GM12878 (cell line): ENCODE data around the gene ATG13. TPM values are rescaled to one million over a fixed set of nuclear protein-coding genes. Genes with fewer than 3 reads are reported as not detected.

Experiments
- ATAC-seq: fragments of 200-7000 bp; cut with Tn5 transposase; 3 replicates; pipeline ENCODE4 v1.9.1; 2020; ENCODE audit warnings: mild to moderate bottlenecking, moderate library complexity
- BruUV-seq: library from RNA; stranded (reverse); fragments of 400-500 nt; replicated peaks from 2 replicates; lab custom pipeline; 2021; lab: Mats Ljungman, UMichigan
- CTCF ChIA-PET: fragments of 300-600 bp; sonication (Branson Sonifier 250); formaldehyde crosslinking; extraction: SDS; loops from one replicate; lab custom pipeline; 2021; ENCODE audit warnings: inconsistent platforms; lab: Yijun Ruan, JAX
- POLR2A ChIA-PET: fragments of 350-600 bp; formaldehyde crosslinking; extraction: SDS; loops from one replicate; lab custom pipeline; 2021; ENCODE audit warnings: inconsistent platforms; lab: Charles Lee
- RAD21 ChIA-PET: fragments of 300-600 bp; sonication (Branson Sonifier 250); formaldehyde crosslinking; loops from one replicate; lab custom pipeline; 2023; ENCODE audit warnings: antibody characterized with exemption; ENCODE audit not compliant: unreplicated experiment; lab: Charles Lee
- SMC1A ChIA-PET: fragments of 300-600 bp; sonication (Branson Sonifier 250); formaldehyde crosslinking; loops from one replicate; lab custom pipeline; 2023; ENCODE audit not compliant: unreplicated experiment, uncharacterized antibody; lab: Charles Lee
- DNase-seq: peaks from one replicate; pipeline ENCODE4 v3.0.0-alpha.2; 2011; ENCODE audit warnings: low read depth, low spot score
- FAIRE-seq: peaks from 3 replicates; lab custom pipeline; 2011; peaks lifted over from hg19 to GRCh38; lab: Jason Lieb, UNC
- H2AFZ ChIP-seq: 2 replicates; pipeline ENCODE4 v1.6.0; 2011; ENCODE audit warnings: low read depth, low read length, control low read depth; ENCODE audit not compliant: control insufficient read depth
- H3K27ac ChIP-seq: 2 replicates; pipeline ENCODE4 v1.5.1; 2011; ENCODE audit warnings: control low read depth; ENCODE audit not compliant: control insufficient read depth, insufficient read depth
- H3K27me3 ChIP-seq, 2 experiments: replicated peaks in 1 of 2; 2 replicates each; pipeline versions ENCODE4 v1.6.0 to v1.6.1; 2011; ENCODE audit warnings: low read length in 1 of 2; ENCODE audit not compliant: control insufficient read depth in 2 of 2, insufficient read depth in 2 of 2
- H3K36me3 ChIP-seq, 2 experiments: 2 replicates each; pipeline ENCODE4 v1.5.1; 2011; ENCODE audit warnings: low read length in 1 of 2; ENCODE audit not compliant: control insufficient read depth in 2 of 2, insufficient read depth in 2 of 2
- H3K4me1 ChIP-seq: 2 replicates; pipeline ENCODE4 v1.6.1; 2011; ENCODE audit warnings: mild to moderate bottlenecking, low read length, moderate library complexity, mixed read lengths; ENCODE audit not compliant: control insufficient read depth, insufficient read depth
- H3K4me2 ChIP-seq: 2 replicates; pipeline ENCODE4 v1.6.0; 2011; ENCODE audit warnings: control low read depth; ENCODE audit not compliant: control insufficient read depth, insufficient read depth
- H3K4me3 ChIP-seq: fragments of 200-600 bp; sonication (generic); 2 replicates; pipeline ENCODE4 v1.5.1; 2016
- H3K79me2 ChIP-seq: 2 replicates; pipeline ENCODE4 v1.6.0; 2011; ENCODE audit warnings: low read length; ENCODE audit not compliant: control insufficient read depth, insufficient read depth
- H3K9ac ChIP-seq: 2 replicates; pipeline ENCODE4 v1.8.0; 2011; ENCODE audit warnings: low read length, control low read depth, mixed read lengths; ENCODE audit not compliant: control insufficient read depth, insufficient read depth
- H3K9me3 ChIP-seq: replicated peaks from 3 replicates; pipeline ENCODE4 v1.5.1; 2011; ENCODE audit warnings: mild to moderate bottlenecking, low read length; ENCODE audit not compliant: control insufficient read depth, insufficient read depth
- H4K20me1 ChIP-seq: 2 replicates; pipeline ENCODE4 v1.6.0; 2011; ENCODE audit not compliant: control insufficient read depth, insufficient read depth
- HDAC2 ChIP-seq: fragments of 200-600 bp; sonication (generic); IDR thresholded peaks from 2 replicates; pipeline ENCODE4 v1.6.1; 2017
- IKZF1 ChIP-seq: fragments of 450-650 bp; conservative IDR thresholded peaks from 2 replicates; pipeline ENCODE4 v1.6.1; 2017; ENCODE audit warnings: antibody characterized with exemption, mild to moderate bottlenecking
- JUND ChIP-seq: IDR thresholded peaks from 2 replicates; pipeline ENCODE4 v1.6.1; 2012; ENCODE audit warnings: low read depth, mild to moderate bottlenecking, low read length, improper control_type of control experiment, moderate library complexity
- KAT2A ChIP-seq: conservative IDR thresholded peaks from 2 replicates; pipeline ENCODE4 v1.6.1; 2011; ENCODE audit warnings: low read depth, low read length; ENCODE audit not compliant: control insufficient read depth
- MXI1 ChIP-seq: fragments of 150-350 bp; IDR thresholded peaks from 2 replicates; pipeline ENCODE4 v1.6.1; 2011; ENCODE audit warnings: low read depth, mild to moderate bottlenecking, inconsistent platforms, low read length, improper control_type of control experiment
- NBN ChIP-seq: fragments of 450-650 bp; IDR thresholded peaks from 2 replicates; pipeline ENCODE4 v1.6.1; 2016
- POU2F2 ChIP-seq: IDR thresholded peaks from 3 replicates; pipeline ENCODE4 v1.6.1; 2011; ENCODE audit warnings: low read depth, mild to moderate bottlenecking, low read length, borderline replicate concordance
- SMAD1 ChIP-seq: fragments of 450-650 bp; IDR thresholded peaks from 2 replicates; pipeline ENCODE4 v1.6.1; 2018; ENCODE audit warnings: mild to moderate bottlenecking, low read depth; ENCODE audit not compliant: partially characterized antibody
- TBL1XR1 ChIP-seq: IDR thresholded peaks from 2 replicates; pipeline ENCODE4 v1.6.1; 2012; ENCODE audit warnings: low read depth, low read length, improper control_type of control experiment
- ZNF217 ChIP-seq: fragments of 450-650 bp; IDR thresholded peaks from 2 replicates; pipeline ENCODE4 v1.6.1; 2017; ENCODE audit warnings: antibody characterized with exemption, mild to moderate bottlenecking
- ZNF592 ChIP-seq: fragments of 450-650 bp; IDR thresholded peaks from 2 replicates; pipeline ENCODE4 v1.6.1; 2017; ENCODE audit warnings: mild to moderate bottlenecking, moderate library complexity
- WGBS: methylation state at CpG from one replicate; pipeline ENCODE4 v1.1.6; 2016; ENCODE audit warnings: low lambda C conversion rate; ENCODE audit not compliant: insufficient replicate concordance, insufficient coverage; ENCODE audit errors: missing lambda C conversion rate; 5-methylcytosine and 5-hydroxymethylcytosine counted together
- in situ Hi-C: fragments of 300-500 bp; cut with MboI; formaldehyde crosslinking; loops from 9 replicates; pipeline ENCODE4 v1.14.3; 2018; ENCODE audit warnings: mixed read lengths
- intact Hi-C: fragments of 100-400 bp; cut with micrococcal nuclease; formaldehyde crosslinking; loops from one replicate; pipeline ENCODE4 v1.14.2; 2022; ENCODE audit not compliant: unreplicated experiment
- polyA plus RNA-seq, 11 experiments: library from polyadenylated mRNA; depleted of rRNA in 4 of 11; unstranded in 6 of 11; stranded (reverse) in 5 of 11; fragments of >200 nt; fragmentation: Nextera tagmentation in 4 of 11; fragmentation: Illumina TruSeq in 1 of 11; extraction: Ambion mirVana in 4 of 11; extraction: Trizol in 1 of 11; gene quantifications; 1 replicate in 1 of 11; 2 replicates in 10 of 11; pipeline versions ENCODE4 v1.2.1 to v1.2.3, GENCODE V29; 2011 to 2016; ENCODE audit warnings: inconsistent platforms in 2 of 11, missing spikeins in 2 of 11, low read depth in 1 of 11
- total RNA-seq, 4 experiments: library from RNA; depleted of rRNA in 3 of 4; stranded (reverse); fragments of >200 nt in 3 of 4; fragmentation: Illumina TruSeq in 1 of 4; extraction: Trizol in 1 of 4; gene quantifications; 2 replicates each; pipeline versions ENCODE4 v1.2.1 to v1.2.3, GENCODE V29; 2013 to 2021
- TF ChIP-seq, protein P1 (sequence below): IDR thresholded peaks from 2 replicates; pipeline ENCODE4 v1.6.1; 2012; ENCODE audit warnings: improper control_type of control experiment, low read depth, low read length; ENCODE audit not compliant: insufficient replicate concordance
- TF ChIP-seq, protein P2 (sequence below): fragments of 450-650 bp; IDR thresholded peaks from 2 replicates; pipeline ENCODE4 v1.6.1; 2016; ENCODE audit warnings: mild to moderate bottlenecking

ATG13 gene
- total and polyA plus RNA-seq, 10 of the 15 experiments (the other 5 are each of a cell fraction or from before 2014, with no cell fraction given): 10.9 to 61.6 (median 50.9) TPM

DNA sequence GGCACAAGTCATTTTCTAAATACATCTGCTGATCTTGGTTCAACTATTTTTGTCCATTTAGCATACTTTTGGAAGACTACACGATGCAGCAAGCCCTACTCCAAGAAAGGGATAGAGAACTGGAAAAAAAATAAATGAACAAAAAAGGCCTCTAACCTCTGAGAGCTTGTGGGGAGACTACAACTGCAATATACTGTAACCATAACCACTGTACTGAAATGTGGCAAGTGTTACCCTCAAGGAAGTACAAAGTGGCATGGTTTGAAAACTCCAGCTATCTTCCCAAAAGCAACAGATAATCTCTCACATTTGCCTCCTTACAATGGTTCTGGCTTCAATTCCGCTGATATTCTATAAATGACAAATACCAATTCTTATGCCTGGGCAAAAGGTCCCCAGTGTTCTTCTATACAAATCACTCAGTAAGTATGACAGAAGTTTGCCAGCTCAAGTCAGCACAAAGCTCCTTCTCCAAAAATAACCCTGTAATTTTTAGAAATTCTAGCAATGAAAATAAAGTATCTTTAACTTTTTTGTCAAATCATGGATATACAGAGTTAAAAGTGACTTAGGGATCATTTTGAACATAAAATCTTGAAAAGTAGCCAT, 46.5 kb upstream of the ATG13 start:
- intact Hi-C loops: no loop called here
- Histone ChIP-seq H3K27me3 (no peaks in the 10 kb centered on the region), H3K4me2 (no peak overlapping the region), H3K79me2 (peaks cover 32% of the 10 kb centered on the region), H3K9me3 (no peaks in the 10 kb centered on the region; the same call in 2 of the 3 replicates), H3K9ac (no peak overlapping the region), H4K20me1 (no peaks in the 10 kb centered on the region), H3K36me3 (no peaks in the 10 kb centered on the region; a peak in 3 of 4 replicates), H3K27ac (no peak overlapping the region), H2AFZ (no peak overlapping the region), H3K4me3 (no peak overlapping the region), H3K4me1 (peaks cover 8% of the 10 kb centered on the region)
- WGBS: 91% methylated on average over 2 of the region's 2 CpGs
- FAIRE-seq (peak; percentile 59), ATAC-seq (peak; percentile 48), DNase-seq (no peak)
- BruUV-seq: TSS peak; percentile 29
- ChIA-PET RAD21 (interaction anchor here (0.8 to 2.9 kb wide), 4 partner anchors 9 to 41 kb away, joined by 3 to 13 read pairs (median 4); partner anchors contain the start of gene AMBRA1), SMC1A (interaction anchor here (1.4 to 2.7 kb wide), 6 partner anchors 11 to 41 kb away, joined by 3 to 30 read pairs (median 6); partner anchors contain the start of gene AMBRA1), CTCF (interaction anchor here (1.2 to 2.8 kb wide), 6 partner anchors 9 to 48 kb away, joined by 3 to 9 read pairs (median 6); partner anchors contain the start of genes ATG13 and HARBI1), POLR2A (interaction anchor here (0.6 to 0.9 kb wide), 2 partner anchors 20 to 35 kb away, joined by 3 to 5 read pairs; no protein-coding TSS in a partner anchor)
- in situ Hi-C loops: no loop called here
- TF ChIP-seq ZNF217 (no peak), POU2F2 (no peak), JUND (no peak), IKZF1 (no peak), NBN (no peak), MXI1 (no peak), KAT2A (no peak), ZNF592 (no peak), SMAD1 (no peak), HDAC2 (no peak), TBL1XR1 (no peak)
- TF ChIP-seq, protein P1, sequence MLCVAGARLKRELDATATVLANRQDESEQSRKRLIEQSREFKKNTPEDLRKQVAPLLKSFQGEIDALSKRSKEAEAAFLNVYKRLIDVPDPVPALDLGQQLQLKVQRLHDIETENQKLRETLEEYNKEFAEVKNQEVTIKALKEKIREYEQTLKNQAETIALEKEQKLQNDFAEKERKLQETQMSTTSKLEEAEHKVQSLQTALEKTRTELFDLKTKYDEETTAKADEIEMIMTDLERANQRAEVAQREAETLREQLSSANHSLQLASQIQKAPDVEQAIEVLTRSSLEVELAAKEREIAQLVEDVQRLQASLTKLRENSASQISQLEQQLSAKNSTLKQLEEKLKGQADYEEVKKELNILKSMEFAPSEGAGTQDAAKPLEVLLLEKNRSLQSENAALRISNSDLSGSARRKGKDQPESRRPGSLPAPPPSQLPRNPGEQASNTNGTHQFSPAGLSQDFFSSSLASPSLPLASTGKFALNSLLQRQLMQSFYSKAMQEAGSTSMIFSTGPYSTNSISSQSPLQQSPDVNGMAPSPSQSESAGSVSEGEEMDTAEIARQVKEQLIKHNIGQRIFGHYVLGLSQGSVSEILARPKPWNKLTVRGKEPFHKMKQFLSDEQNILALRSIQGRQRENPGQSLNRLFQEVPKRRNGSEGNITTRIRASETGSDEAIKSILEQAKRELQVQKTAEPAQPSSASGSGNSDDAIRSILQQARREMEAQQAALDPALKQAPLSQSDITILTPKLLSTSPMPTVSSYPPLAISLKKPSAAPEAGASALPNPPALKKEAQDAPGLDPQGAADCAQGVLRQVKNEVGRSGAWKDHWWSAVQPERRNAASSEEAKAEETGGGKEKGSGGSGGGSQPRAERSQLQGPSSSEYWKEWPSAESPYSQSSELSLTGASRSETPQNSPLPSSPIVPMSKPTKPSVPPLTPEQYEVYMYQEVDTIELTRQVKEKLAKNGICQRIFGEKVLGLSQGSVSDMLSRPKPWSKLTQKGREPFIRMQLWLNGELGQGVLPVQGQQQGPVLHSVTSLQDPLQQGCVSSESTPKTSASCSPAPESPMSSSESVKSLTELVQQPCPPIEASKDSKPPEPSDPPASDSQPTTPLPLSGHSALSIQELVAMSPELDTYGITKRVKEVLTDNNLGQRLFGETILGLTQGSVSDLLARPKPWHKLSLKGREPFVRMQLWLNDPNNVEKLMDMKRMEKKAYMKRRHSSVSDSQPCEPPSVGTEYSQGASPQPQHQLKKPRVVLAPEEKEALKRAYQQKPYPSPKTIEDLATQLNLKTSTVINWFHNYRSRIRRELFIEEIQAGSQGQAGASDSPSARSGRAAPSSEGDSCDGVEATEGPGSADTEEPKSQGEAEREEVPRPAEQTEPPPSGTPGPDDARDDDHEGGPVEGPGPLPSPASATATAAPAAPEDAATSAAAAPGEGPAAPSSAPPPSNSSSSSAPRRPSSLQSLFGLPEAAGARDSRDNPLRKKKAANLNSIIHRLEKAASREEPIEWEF: no peak
- TF ChIP-seq, protein P2, sequence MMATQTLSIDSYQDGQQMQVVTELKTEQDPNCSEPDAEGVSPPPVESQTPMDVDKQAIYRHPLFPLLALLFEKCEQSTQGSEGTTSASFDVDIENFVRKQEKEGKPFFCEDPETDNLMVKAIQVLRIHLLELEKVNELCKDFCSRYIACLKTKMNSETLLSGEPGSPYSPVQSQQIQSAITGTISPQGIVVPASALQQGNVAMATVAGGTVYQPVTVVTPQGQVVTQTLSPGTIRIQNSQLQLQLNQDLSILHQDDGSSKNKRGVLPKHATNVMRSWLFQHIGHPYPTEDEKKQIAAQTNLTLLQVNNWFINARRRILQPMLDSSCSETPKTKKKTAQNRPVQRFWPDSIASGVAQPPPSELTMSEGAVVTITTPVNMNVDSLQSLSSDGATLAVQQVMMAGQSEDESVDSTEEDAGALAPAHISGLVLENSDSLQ: no peak
